Limb (tissue), 2 donors: Measurements from ENCODE around the gene ANKRD33.
A peak's percentile ranks its signal among the peaks of the same experiment; 100 is the strongest.

ENCODE experiments used
- DNase-seq, 2 donors: peaks; one replicate each; pipeline ENCODE4 v3.0.0-alpha.2; 2016; ENCODE audit errors: extremely low spot score in 2 of 2

Gene ANKRD33

DNA sequence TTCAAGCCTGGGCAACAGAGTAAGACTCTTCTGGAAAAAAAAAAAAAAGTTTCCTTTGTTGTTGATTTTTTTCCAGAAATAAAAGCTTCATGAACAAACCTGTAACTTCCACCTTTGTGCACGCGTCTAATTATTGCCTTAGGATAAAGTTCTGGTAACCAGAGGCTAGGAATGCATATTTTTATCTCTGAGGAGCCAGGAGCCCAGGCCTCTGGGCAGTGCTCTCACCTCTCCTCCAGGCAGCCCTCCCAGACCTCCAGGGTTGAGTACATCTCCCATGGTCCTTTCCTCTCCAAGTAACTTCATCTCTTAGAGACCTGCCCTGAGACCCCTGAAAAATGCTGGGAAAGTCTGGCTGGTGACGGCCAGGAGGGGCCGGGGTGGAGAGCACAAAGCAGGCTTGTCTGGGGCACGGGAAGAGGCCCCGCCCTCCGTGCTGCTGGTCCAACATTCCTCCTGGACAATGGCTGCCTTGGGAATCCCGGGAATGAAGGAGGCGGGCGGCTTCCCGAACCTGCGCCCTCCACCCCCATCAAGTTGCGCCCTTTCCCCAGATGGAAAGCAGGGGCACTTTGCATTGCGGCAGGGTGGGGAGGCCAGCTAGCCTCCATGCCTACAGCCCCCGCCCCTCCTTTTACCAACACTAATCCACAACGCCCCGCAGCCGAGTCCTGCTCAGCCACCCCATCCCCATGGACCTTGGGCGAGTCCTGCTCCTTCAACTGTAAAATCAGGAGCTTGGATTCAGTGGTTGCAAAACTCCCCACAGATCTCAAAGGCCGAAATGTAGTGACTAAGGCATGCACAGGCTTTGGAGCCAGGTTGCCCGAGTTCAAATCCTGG, 32.1 kb upstream of the ANKRD33 start:
- peak in 1 of 2 donors; percentile 81 for DNase-seq

DNA sequence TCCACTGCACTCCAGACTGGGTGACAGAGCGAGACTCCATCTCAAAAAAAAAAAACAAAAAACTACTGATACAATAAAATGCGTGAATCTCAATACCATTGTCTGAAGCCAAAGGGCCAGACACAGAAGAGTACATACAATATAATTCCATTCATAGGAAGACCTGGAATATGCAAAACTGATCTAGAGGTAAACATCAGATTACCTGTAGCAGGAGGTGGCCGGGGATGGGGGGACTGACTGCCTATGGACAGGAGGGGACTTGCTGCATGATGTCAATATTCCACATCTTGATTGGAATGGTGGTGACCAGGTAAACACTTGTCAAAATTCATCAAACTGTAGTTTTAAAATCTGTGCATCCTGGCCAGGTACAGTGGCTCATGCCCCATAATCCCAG, 26.9 kb upstream of the ANKRD33 start:
- DNase-seq, result no peak

DNA sequence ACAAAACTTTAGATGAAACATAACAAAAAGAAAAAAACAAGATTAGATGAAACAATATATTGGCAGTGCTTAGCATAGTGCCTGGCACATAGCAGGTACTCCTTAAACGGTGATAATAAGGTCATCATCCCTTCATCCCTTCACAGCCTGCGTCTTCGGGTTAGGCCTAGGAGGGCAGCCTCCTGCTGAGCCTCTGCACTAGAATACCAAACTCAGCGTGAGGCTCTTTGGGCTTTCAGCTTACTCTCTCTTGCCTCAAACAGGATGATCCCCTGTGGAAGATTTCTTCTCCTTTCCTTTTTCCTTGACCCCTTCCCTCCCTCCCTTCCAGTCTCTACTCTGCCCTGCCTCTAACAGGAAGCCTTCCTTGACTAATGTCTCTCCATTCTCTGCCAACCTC, 25.0 kb upstream of the ANKRD33 start:
- no peak for DNase-seq

DNA sequence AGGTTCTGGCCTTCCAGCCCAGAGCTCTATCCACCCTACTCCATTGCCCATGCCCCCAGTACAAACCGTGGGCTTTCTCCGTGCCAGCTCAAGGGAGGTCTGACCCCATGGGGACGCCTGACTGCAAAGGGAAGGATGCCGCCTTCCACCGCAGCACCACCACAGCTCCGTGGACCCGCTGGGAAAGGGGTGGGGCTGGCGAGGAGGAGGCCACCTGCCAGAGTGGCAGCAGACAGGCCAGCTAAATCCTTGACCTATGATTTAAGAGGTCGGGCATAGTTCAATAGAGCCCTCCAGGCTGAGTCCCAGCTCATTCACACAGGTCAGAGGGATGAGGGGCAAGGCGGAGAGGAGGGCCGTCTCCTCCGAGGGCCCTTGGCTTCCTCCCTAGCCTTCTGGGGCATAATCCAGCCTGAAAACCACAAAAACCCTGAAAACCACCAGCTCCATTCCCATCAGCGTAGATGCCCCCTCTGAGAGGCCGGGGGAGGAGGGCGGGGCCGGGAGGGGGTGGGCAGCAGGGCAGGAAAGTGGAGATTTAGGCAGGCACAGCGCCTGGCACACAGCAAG, 24.5 kb upstream of the ANKRD33 start:
- DNase-seq, result no peak

DNA sequence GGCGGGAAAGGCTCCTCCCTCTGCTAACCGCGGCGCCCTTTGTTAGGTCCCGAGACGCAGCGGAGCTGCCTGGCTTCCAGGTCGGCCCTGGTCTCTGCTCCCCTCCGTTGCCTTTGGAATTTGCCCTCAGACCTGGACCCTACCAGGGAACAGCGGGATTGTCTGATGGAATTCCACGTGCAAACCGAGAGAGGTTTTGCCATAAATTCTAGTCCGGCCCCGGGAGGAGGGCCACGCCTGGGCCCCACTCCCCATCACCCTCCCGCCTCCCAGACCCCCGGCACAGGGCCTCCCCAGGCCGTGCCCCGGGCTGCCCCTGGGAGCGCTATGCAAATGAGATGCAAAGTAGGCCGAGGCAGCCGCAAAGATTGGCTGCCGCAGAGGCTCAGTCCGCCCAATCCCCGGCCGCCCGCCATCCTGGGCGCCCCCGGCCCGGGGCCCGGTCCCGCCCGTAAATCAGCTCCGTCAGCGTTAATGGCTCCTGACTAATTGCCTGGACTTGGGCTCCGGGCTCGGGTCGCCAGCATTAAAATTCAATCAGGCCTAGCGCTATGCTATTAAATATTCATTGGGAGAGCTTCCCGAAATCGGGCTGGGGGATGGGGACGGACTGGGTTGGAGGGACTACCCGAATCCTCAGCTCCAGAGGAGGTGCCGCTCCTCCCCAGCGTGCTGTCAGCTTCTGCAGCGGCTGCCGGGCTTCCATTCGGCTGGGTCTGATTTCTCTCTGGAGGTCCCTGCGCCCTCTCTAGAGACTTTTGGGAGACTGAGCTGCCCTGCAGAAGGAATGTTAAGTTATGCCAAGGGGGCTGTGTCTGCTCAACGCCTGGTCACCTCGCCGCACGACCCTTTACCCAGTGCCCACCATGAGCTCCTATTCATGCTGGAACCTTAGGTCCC, 23.7 kb upstream of the ANKRD33 start:
- DNase-seq, result peak in 1 of 2 donors; percentile 85

DNA sequence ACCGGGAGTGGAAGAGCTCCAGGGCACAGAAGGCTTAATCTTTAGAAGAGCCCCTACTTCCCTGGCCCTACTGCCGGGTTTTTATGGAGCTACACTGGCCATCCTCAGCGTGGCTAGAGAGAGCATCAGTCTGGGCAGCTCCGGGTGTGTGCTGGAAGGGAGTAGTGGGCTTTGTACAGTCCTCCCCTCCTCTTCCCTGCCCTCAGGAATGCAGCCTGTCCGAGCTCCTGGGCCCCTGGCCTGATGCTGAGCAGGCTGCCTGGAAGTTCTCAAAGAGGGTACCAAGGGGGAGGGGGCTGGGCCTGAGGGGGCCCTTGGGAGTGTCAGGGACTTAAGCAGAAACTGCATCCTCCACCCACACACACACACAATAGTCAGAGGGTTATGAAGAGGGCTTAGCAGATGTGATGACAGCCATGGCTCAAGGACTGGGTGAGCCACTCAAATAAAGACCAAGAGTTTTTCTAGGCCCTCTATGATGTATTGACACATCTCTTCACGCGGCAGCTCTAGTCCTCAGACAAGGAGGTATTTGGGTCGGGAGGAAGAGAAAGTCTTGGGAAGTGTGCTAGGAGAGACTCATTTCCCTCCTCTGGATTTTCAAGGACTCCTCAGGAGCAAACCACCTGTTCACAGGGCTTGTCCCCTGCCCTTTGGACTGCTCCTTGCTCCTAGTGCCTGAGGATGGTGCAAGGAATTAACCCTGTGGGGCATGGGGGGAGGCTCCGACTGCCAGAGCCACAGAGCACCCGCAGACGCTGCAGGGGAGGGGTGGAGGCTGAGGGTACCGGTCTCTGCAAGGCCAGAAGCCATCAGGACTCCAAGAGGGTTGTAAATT, 22.9 kb upstream of the ANKRD33 start:
- DNase-seq, result no peak

DNA sequence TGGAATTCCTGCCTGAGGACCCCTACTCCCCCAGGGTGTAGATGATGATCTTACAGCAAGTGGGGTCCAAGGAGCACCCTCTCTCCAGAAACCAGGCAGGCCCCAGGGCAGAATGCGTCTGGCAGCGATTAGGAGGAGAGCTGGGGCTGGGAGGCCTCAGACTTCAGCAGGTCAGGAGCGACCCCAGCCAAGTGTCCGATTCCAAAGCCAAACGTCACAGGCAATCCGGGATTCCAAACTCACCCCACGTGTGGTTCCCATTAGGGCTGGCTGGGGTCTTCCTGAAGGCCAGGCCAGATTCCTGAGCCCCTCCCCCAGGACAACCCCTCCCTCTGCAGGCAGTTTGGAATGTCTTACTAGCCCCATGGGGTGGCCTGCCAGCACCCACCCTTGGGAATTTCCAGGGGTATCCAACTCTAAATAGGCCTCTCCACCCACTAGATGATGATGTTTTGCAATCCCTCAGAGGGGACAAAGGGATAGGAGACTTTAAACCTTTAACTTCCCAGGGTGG, 22.1 kb upstream of the ANKRD33 start:
- DNase-seq, result no peak

DNA sequence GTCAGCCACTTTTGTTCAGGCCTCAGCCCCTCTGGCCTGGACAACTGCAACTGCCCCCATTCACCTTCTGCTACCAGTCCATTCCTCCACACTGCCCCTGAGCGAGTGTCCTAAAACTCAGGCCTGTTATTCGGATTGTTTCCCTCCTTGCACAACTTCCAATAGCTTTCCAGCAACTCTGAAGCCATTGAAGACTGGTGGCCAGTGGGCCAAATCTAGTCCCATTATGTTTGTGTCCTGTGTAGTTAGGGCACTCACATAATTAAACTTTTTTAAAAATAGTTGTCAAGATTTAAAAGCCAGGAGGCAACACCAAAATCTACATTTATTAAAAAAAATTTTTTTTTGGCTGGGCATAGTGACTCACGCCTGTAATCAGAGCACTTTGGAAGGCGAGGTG, 21.6 kb upstream of the ANKRD33 start:
- DNase-seq, result no peak

DNA sequence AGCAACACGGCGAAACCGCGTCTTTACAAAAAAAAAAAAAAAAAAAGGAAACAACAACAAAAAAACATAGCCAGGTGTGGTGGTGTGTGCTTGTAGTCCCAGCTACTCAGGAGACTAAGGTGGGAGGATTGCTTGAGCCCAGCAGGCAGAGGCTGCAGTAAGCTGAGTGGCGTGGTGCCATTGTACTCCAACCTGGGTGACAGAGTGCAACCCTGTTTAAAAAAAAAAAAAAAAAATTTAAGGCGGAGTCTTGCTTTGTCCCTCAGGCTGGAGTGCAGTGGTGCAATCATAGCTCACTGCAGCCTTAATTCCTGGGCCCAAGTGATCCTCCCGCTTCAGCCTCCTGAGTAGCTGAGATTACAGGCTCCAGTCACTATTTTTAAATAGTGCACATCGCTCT, 21.1 kb upstream of the ANKRD33 start:
- no peak for DNase-seq

DNA sequence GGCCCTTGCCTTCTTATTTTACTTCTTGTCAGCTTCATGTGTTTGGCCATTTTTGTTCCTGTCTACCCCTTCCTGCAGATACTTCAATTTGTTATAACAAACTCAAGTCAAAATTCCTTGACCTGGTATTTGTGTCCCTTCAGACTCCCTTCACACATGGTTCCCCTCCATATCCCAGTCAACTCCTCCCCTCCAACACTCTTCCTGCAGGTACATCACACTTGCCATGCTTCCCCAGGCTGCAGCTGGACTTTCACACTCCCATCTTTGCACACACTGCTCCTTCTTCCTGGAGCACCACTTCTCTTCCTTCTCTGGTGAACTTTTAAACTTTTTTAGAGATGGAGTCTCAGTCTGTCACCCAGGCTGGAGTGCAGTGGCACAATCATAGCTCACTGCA, 20.5 kb upstream of the ANKRD33 start:
- no peak for DNase-seq

DNA sequence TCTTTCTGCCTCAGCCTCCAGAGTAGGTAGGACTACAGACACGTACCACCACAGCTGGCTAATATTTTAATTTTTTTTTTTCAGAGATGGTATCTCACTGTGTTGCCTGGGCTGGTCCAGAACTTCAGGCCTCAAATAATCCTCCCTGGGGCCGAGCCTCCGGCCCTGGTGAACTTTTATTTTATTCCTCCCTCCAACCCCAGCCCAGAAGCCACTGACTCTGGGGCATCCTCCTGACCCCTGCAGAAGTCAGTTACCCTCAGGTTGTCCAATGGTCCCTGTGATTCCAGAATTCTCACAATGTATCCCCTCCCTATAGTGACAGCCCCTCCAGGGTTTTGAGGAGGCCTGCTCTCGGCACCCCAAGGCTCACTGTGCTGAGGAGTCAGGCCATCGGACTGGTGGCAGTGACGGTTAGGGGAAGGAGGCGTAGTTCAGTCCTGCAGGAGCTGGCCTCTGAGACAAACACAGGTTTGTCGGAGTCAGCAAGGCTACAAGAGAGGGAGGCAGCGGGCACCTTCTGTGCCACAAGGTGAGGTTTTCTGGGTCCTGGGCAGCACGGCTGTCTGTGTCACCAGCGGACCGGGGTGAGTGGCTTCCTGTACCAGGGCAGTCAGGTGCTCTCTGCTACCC, 20.0 kb upstream of the ANKRD33 start:
- DNase-seq, result no peak

DNA sequence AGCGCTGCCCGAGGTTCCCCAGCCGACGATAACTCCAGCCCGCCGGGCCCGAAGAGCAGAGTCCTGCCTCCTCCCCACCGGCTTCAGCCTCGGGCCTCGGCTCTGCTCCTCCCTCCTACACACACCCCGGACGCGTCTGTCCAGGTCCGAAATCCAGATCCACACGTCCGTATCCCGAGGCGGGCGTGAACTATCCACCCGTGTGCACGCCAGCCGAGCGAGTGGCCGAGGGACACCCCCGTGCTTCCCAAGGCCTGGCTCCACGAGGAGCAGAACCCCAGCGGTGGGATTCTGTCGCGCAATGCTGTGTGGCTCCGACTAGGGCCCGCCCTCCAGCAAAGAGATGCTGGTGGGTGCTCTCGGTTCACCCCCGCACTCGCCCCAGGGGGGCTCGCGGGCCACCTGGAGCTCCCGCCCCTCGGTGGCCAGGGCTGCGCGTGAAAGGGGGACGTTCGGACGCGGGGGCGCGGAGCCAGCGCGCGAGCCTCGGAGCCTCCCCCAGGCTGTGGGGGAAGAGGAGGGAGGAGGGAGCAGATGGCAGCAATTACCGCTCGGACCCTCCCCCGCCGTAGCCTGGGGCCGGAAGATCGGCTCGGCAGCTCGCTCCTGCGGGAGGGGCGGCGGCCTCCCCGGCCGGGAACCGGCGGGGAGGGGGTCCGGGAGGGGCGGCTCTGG, 18.9 kb upstream of the ANKRD33 start:
- DNase-seq, result peak; percentile 68 to 78

DNA sequence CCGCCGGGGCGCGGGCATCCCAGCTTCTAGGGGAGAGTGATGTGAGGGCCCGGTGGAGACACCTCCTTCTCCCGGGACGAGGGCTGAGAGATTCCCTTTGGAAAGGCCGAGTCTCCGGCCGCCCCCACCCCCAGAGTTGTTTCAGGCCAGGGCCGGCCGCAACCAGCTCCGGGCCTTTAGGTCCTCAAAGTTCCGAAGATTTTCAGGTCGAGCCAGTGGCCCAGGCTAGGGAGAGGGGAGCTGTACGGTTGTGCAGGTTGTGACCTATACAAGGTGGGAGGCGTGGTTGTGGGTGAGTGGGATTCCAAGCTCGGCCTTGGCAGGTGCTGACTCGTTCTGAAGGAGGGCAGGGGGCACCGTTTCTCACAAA, 18.4 kb upstream of the ANKRD33 start:
- DNase-seq, result no peak

DNA sequence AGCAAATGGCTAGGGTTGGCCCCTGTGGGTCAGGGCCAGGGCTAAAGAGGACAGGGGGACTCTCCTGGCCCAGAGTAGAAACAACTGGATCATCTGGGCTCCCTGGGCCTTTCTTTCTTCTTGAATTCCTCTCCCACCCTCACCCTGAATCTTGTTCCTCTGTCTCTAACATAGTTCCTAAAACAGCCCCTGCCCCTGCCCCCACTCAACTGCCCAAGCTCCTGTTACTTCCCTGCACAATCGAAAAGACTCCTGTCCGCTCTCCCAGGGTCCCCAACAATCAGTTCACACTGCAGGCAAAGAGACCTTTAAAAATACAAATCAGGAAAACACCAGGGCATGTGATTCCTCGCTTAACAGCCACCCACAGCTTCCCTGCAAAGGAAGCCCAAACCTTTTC, 18.0 kb upstream of the ANKRD33 start:
- no peak for DNase-seq

DNA sequence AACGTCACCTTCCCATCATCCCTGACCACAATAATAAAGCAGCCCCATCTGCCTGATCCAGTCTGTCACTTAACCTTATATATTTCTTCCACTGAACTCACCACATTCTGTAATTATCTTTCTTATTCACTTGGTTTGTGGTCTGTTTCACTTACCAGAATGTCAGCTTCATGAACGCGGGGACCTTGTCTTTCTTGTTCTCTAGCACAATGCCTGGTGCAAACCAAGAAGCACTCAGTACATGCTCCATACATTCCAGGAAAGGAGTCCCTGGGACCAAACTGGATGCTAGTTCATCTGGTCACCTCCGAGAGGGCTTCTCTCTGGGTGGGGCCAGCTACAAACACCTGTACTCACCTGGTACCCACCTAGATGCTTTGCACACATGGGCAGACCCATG, 17.4 kb upstream of the ANKRD33 start:
- DNase-seq, result no peak

DNA sequence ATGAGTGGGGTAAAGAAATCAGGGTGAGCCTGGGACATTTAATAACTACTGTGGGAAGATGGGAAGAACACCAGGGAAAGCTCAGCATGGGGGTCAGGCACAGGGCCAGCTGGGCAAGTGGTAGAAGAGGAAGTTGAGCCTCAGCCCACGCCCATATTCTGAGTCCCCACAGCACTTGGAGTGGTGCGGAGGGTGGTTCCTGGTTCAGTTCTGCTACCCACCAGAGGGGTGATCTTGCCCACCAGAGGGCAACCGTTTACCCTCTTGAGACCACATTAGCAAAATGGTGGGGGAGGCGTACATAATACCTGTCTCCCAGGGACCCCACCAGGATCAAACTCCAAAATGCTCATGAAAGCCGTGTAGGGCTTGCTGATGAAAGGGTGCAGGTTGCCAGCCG, 16.8 kb upstream of the ANKRD33 start:
- no peak for DNase-seq

DNA sequence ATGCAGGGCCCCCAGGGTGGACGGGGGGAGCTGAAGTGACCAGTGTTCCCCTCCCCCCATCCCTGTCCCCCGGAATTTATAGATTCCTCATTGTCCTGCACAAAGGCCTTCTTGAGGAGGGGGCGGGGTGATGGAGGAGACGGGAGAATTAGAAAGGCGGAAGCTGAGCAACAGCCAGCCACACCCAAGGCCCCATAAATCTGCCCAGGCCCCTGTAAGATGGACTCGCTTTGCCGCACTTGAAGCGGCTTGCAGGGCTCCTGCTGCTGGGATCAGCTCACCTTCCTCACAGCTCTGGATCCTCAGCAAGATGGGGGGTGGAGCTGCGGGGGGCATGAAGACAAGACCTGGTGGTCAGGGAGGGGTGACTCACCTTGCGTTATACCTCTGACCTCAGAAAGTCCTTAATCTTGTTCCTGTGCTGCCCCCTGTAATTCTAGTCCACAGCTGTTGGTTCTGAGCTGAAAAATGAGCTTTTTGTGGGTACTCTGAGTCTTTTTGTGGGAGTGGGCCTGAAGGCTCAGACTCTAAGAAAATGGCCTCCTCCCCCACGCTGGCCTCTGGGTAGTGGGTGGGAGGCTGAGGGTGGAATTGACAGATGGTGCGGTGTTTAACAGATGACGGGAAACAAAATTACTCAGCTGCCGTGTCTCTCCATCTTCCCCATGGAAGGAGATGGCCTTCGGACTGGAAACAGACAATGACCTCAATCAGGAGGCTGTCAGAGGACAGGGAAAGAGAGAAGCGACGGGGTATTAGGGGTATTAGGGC, 15.8 kb upstream of the ANKRD33 start:
- no peak for DNase-seq

DNA sequence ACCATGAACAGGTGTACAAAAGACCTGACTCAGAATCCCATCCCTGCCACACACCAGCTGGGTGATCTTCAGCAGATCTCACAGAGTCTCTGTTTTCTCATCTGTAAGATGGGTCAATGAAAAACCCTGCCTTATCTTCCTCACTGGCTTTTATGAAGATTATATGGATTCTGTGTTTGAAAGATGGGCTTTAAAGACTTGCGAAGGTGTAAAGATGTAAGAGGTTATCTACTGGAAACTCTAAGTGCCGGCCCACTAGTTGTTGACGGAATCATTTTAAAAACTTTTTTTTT, 15.3 kb upstream of the ANKRD33 start:
- DNase-seq, result no peak

DNA sequence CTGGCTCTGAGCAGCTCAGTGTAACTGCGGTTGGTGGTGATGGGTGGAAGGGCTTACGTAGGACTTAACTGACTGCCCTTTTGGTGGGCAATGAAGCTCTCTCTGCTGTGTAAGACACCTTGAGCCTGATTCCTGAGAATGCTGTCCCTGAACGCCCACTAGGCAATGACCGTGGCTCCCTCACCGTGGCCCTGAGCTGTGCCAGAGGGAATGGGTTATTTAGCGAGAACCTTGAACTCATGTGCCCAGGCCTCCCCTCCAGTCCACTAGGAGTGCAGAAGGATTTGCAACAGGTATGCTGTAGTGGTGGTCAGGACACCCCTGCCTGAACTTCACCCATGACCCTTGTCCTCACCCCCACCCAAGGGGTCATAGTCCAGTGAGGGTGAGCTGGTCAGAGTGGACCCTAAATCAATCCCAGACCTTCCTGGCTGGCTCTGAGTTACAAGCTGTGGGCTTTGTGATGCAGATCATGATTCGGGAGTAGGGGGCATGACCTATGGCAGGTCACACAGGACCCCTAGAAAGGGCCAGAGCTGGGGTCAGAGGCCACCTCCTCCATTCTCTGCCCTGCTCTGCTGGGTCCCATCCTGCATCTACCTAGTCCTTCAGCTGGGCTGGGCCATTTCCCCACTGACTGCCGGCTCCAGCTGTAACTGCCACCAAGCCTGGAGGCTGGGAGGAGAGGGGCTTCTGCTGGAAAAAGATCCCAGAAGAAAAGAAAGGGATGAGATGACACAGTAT, 14.5 kb upstream of the ANKRD33 start:
- DNase-seq, result no peak
